ENCODE measurements around the gene POLRMT.

POLRMT gene

GRCh38 chr19:648904-649801, 15.8 kb upstream of the POLRMT start:
- no peak for DNase-seq (ENCODE audit: extremely low spot score)
- TF ChIP-seq FOXM1 (IDR thresholded peaks at IDR 0.05; ENCODE audit: borderline replicate concordance) (no peak), PKNOX1 (IDR thresholded peaks at IDR 0.05) (no peak), ELF4 (IDR thresholded peaks at IDR 0.05) (no peak), SP1 (IDR thresholded peaks at IDR 0.05) (no peak), NFRKB (IDR thresholded peaks at IDR 0.05) (no peak), TARDBP (IDR thresholded peaks at IDR 0.05) (no peak), SUZ12 (IDR thresholded peaks at IDR 0.05) (no peak), CTBP1 (IDR thresholded peaks at IDR 0.05; ENCODE audit: borderline replicate concordance) (no peak), FOXK2 (IDR thresholded peaks at IDR 0.05) (no peak)
- CTCF ChIA-PET, result no interaction called here
- POLR2A ChIA-PET, result no interaction called here

- no peak for TF ChIP-seq ARNT (IDR thresholded peaks at IDR 0.05)
- no peak for TF ChIP-seq HDGF (IDR thresholded peaks at IDR 0.05; ENCODE audit: borderline replicate concordance)
- ChIA-PET CTCF (no interaction called here), POLR2A (no interaction called here)
- no peak for DNase-seq (ENCODE audit: extremely low spot score)
These were observed 15.0 kb upstream of the POLRMT start for GRCh38 chr19:648305-648704.

GRCh38 chr19:647566-648284, 14.4 kb upstream of the POLRMT start:
- TF ChIP-seq NFRKB (IDR thresholded peaks at IDR 0.05) (no peak), SUZ12 (IDR thresholded peaks at IDR 0.05) (no peak), ELF4 (IDR thresholded peaks at IDR 0.05) (no peak), FOXK2 (IDR thresholded peaks at IDR 0.05) (no peak), TARDBP (IDR thresholded peaks at IDR 0.05) (no peak), FOXA1 (IDR thresholded peaks at IDR 0.05) (no peak), L3MBTL2 (conservative IDR thresholded peaks at IDR 0.05) (no peak), LEF1 (IDR thresholded peaks at IDR 0.05; ENCODE audit: borderline replicate concordance) (no peak), PKNOX1 (IDR thresholded peaks at IDR 0.05) (no peak), CTBP1 (IDR thresholded peaks at IDR 0.05; ENCODE audit: borderline replicate concordance) (no peak)
- no peak for DNase-seq (ENCODE audit: extremely low spot score)
- ChIA-PET POLR2A (no interaction called here), CTCF (no interaction called here)

- TF ChIP-seq CTBP1 (IDR thresholded peaks at IDR 0.05; ENCODE audit: borderline replicate concordance) (no peak), ZNF384 (IDR thresholded peaks at IDR 0.05) (no peak), FOXM1 (IDR thresholded peaks at IDR 0.05; ENCODE audit: borderline replicate concordance) (no peak), FOXA1 (IDR thresholded peaks at IDR 0.05) (no peak), LEF1 (IDR thresholded peaks at IDR 0.05; ENCODE audit: borderline replicate concordance) (no peak), HDGF (IDR thresholded peaks at IDR 0.05; ENCODE audit: borderline replicate concordance) (no peak)
- DNase-seq (ENCODE audit: extremely low spot score), result no peak
- CTCF ChIA-PET, result no interaction called here
- POLR2A ChIA-PET, result no interaction called here
These were observed 13.6 kb upstream of the POLRMT start for GRCh38 chr19:646779-647565.

- CTCF ChIA-PET, result no interaction called here
- no peak for DNase-seq (ENCODE audit: extremely low spot score)
- no peak for TF ChIP-seq CTBP1 (IDR thresholded peaks at IDR 0.05; ENCODE audit: borderline replicate concordance)
- POLR2A ChIA-PET, result no interaction called here
These were observed 12.8 kb upstream of the POLRMT start for GRCh38 chr19:645912-646778.

GRCh38 chr19:644789-645188, 11.5 kb upstream of the POLRMT start:
- TF ChIP-seq SP1 (IDR thresholded peaks at IDR 0.05) (no peak), TARDBP (IDR thresholded peaks at IDR 0.05) (no peak), CTBP1 (IDR thresholded peaks at IDR 0.05; ENCODE audit: borderline replicate concordance) (no peak), ARNT (IDR thresholded peaks at IDR 0.05) (no peak), PKNOX1 (IDR thresholded peaks at IDR 0.05) (no peak), HDGF (IDR thresholded peaks at IDR 0.05; ENCODE audit: borderline replicate concordance) (no peak), SUZ12 (IDR thresholded peaks at IDR 0.05) (no peak), LEF1 (IDR thresholded peaks at IDR 0.05; ENCODE audit: borderline replicate concordance) (no peak), ELF4 (IDR thresholded peaks at IDR 0.05) (no peak), ZNF384 (IDR thresholded peaks at IDR 0.05) (no peak), FOXK2 (IDR thresholded peaks at IDR 0.05) (no peak), FOXA1 (IDR thresholded peaks at IDR 0.05) (no peak), BHLHE40 (IDR thresholded peaks at IDR 0.05; ENCODE audit: borderline replicate concordance) (no peak), L3MBTL2 (conservative IDR thresholded peaks at IDR 0.05) (no peak)
- CTCF ChIA-PET, result no interaction called here
- no peak for DNase-seq (ENCODE audit: extremely low spot score)
- POLR2A ChIA-PET, result interaction anchor here (1.2 kb wide), 1 partner anchor 10 kb away, joined by 3 read pairs; no protein-coding TSS in a partner anchor

Measured in HEK293T (cell line).